WI38 (cell line): Measurements from ENCODE around the gene CUL7.
A peak's percentile ranks its signal among the peaks of the same experiment; 100 is the strongest.

ENCODE experiments used
- H3K4me3 ChIP-seq: 2 replicates; pipeline ENCODE4 v1.5.1; 2011; ENCODE audit warnings: low read depth, mild to moderate bottlenecking, control low read depth, low read length
- TF ChIP-seq, protein P1 (sequence below): IDR thresholded peaks from 2 replicates; pipeline ENCODE4 v1.5.1; 2012; ENCODE audit warnings: low read depth, mild to moderate bottlenecking, control low read depth, low read length

Gene CUL7

DNA sequence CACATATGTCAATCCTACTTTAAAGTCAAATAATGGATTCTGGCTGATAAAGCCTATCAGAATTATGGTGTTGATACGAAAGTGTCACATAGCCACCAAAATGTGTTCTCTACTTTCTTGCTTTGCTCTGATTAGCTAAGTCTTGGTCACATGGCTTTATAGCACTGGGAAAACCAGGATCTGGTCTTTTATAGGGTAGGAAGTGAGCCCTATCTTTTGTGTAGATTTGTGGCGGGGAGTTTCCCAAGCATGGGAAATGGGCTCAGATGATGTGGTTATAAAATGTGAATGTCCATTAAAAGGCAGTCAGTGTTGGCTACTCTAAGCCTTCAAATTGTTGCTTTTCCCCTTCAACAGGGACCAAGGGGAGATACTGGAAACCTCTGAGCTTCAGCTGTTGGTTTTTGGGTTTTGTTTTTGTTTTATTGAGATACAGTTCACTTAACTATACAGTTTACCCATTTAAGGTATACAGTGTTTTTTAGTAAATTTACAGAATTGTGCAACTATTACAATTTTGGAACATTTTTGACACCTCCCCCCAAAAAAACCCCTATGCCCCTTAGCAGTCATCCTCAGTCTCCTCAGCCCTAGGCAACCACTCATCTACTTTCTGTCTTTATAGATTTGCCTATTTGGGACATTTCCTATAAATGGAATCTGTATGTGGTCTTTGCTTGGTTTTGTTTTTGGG is 20.0 kb downstream of the CUL7 start:
- TF ChIP-seq, protein P1, sequence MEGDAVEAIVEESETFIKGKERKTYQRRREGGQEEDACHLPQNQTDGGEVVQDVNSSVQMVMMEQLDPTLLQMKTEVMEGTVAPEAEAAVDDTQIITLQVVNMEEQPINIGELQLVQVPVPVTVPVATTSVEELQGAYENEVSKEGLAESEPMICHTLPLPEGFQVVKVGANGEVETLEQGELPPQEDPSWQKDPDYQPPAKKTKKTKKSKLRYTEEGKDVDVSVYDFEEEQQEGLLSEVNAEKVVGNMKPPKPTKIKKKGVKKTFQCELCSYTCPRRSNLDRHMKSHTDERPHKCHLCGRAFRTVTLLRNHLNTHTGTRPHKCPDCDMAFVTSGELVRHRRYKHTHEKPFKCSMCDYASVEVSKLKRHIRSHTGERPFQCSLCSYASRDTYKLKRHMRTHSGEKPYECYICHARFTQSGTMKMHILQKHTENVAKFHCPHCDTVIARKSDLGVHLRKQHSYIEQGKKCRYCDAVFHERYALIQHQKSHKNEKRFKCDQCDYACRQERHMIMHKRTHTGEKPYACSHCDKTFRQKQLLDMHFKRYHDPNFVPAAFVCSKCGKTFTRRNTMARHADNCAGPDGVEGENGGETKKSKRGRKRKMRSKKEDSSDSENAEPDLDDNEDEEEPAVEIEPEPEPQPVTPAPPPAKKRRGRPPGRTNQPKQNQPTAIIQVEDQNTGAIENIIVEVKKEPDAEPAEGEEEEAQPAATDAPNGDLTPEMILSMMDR, result no peak
- H3K4me3 ChIP-seq, result no peak overlapping the region

DNA sequence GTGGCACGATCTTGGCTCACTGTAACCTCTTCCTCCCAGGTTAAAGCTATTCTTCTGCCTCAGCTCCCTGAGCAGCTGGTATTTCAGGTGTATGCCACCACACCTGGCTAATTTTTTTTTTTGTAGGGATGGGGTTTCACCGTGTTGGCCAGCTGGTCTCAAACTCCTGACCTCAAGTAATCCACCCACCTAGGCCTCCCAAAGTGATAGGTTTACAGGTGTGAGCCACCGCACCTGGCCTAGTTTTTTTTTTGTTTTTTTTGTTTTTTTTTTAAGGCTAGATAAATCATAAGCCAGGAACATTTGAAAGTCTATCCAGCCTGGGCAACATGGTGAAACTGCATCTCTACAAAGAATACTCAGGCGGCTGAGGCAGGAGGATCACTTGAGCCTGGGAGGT is 21.3 kb downstream of the CUL7 start:
- no peak overlapping the region for H3K4me3 ChIP-seq
- TF ChIP-seq, protein P1, result no peak

DNA sequence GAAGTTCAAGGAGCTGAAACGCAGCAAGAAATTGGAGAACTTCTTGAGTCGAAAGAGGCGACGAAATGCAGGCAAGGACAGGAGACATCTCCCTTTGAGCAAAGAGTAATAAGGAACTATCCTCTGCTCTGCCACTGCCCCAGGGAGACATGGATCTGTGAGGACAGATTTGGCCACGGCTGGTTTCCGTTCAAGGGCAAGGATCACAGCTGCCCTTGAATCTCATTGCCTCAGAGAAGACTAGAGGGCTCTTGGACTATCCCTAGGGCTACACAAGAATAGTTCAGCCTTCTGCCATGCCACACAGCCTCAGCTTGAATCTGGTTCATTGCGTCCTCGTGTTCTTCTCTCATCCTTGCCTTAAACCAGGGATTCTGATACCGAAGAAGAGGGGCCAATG is 24.5 kb downstream of the CUL7 start:
- TF ChIP-seq, protein P1, result no peak
- no peak overlapping the region for H3K4me3 ChIP-seq

DNA sequence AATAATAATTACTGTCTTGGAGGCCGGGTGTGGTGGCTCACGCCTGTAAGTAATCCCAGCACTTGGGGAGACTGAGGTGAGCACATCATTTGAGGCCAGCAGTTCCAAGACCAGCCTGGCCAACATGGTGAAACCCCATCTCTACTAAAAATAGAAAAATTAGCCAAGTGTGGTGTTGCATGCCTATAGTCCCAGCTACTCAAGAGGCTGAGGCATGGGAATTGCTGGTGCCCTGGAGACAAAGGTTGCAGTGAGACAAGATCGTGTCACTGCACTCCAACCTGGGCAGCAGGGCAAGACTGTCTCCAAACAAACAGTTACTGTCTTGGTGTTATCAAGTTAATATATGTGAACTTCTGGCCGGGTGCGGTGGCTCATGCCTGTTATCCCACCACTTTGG is 27.3 kb downstream of the CUL7 start:
- TF ChIP-seq, protein P1, result no peak
- H3K4me3 ChIP-seq, result no peak overlapping the region

DNA sequence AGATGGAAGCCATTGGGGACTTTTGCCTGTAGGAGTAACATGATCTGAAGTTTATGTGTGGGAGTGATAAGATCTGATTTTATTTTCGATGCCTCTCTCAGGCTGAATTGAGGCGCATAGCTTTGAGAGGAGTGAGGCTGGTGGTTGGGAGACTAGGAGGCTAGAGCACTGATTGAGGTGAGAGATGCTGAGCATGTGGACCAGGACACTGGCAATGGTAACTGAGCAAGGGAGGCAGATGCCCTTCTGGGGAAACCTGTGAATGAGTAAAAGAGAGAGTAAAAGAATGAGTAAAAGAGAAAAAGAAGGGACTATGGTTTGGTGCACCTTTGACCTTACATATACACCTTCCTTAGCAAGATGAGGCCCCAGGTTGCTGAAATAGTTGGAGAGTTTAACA is 29.2 kb downstream of the CUL7 start:
- TF ChIP-seq, protein P1, result no peak
- no peak overlapping the region for H3K4me3 ChIP-seq

DNA sequence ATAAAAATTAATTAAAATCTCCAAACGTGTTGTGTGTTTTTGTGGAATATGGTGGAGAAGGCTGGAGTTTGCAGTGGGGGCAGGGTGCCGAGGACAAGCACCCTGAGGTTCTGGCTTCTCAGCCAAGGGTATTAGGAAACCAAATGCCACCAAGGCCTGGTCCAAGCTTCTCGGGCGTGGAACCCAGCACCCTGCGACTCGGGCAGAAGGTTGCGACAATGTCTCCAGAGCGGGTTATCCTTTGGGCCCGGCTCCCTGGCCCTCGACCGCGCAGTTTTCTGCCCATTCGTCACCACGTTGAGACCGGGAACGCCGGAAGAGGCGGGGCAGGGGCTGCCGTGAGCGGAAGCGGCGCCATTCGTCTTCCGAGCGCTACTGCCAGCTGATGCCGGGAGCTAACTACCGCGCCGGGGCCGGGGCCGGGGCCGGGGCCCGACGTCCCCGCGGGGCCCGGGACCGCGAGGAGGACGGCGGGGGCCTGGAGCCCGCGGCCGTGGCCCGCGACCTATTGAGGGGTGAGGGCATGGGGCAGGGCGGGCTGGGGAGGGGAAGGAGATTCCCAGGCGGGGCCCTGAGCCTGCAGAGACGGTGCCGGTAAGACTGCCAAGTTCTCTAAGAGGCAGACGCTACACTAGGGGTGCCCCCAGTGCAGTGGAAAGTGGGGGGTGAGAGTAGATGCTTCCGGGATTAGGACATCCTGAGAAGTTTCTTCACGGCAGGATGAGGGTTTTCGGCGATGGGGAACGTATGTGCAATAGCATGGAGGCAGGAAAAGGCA is 32.2 kb downstream of the CUL7 start, which contains the start of gene RRP36:
RRP36 (plus strand) TSS at position 354 of the 778 bp plus-strand sequence; CDS start at position 386, 32 bp downstream.
- H3K4me3 ChIP-seq, result peak within 1 kb of the TSS; percentile 97
- TF ChIP-seq, protein P1, result no peak

DNA sequence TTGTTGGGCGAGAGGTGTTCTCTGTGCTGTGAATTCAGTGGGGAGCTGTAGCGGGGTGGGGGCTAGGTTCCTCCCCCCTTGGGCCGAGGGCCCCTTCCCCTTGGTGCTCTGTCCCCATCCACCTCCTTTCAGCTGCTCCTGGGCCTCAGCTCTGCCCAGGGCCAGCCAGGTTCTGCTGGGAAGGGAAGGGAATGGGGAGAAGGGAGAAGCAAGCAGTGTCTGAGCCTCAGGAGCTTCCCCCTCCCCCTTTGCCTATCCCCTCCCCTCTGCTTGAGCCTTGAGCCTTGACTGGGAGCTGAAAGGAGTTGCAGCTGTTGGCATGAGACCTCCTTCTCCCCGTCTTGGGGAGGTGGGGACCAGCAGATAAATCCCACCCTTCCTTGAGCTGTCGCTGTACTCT is 32.8 kb downstream of the CUL7 start:
- peak overlapping the region; percentile 97 for H3K4me3 ChIP-seq
- TF ChIP-seq, protein P1, result no peak
